NCI-H524 treated with DMSO at 0.1 percent for 48 hours (cell line): ENCODE measurements around the gene ATP6V1G2.
"Not testable (repeated sequence)": the region's sequence is repeated elsewhere in the genome, so short reads cannot be mapped to it uniquely, and the experiment has no call there.

Source experiments
- DNase-seq: peaks from one replicate; lab custom pipeline; 2025; lab: John Stamatoyannopoulos, UW

Gene ATP6V1G2

GRCh38 chr6:31575952-31576685, 29.7 kb upstream of the ATP6V1G2 start:
- DNase-seq: no peak

GRCh38 chr6:31575335-31575901, 29.0 kb upstream of the ATP6V1G2 start, which contains the start of gene TNF:
Gene TNF (plus strand): TSS chr6:31575565. CDS start chr6:31575742, 177 bp downstream.
- no peak for DNase-seq

GRCh38 chr6:31574106-31575061, 28.0 kb upstream of the ATP6V1G2 start:
- DNase-seq: no peak

GRCh38 chr6:31573239-31574105, 27.1 kb upstream of the ATP6V1G2 start:
- no peak for DNase-seq

GRCh38 chr6:31572041-31572911, 25.9 kb upstream of the ATP6V1G2 start, which contains the start of gene LTA:
Gene LTA (plus strand): TSS chr6:31572289. CDS start chr6:31572743, 454 bp downstream.
- no peak for DNase-seq

GRCh38 chr6:31569861-31570536, 23.6 kb upstream of the ATP6V1G2 start:
- no peak for DNase-seq

- no peak for DNase-seq
These were observed 22.1 kb upstream of the ATP6V1G2 start for GRCh38 chr6:31568537-31568961.

GRCh38 chr6:31567531-31568370, 21.3 kb upstream of the ATP6V1G2 start:
- no peak for DNase-seq

- no peak for DNase-seq
These were observed 14.3 kb upstream of the ATP6V1G2 start for GRCh38 chr6:31560697-31561058.

GRCh38 chr6:31559958-31560696, 13.7 kb upstream of the ATP6V1G2 start:
- no peak for DNase-seq

GRCh38 chr6:31559606-31559957, 13.2 kb upstream of the ATP6V1G2 start:
- no peak for DNase-seq

- DNase-seq: no peak
These were observed 12.5 kb upstream of the ATP6V1G2 start for GRCh38 chr6:31558631-31559500.

GRCh38 chr6:31558318-31558625, 11.9 kb upstream of the ATP6V1G2 start:
- DNase-seq: no peak

GRCh38 chr6:31557443-31558317, 11.3 kb upstream of the ATP6V1G2 start:
- no peak for DNase-seq

GRCh38 chr6:31556307-31556706, 9.9 kb upstream of the ATP6V1G2 start:
- no peak for DNase-seq

GRCh38 chr6:31551371-31551770, 5.0 kb upstream of the ATP6V1G2 start:
- not testable (repeated sequence) for DNase-seq

GRCh38 chr6:31548544-31548873, 2.1 kb upstream of the ATP6V1G2 start:
- no peak for DNase-seq
